Measurements from ENCODE around the gene ZNF783. TPM values are rescaled to one million over a fixed set of nuclear protein-coding genes. Genes with fewer than 3 reads are reported as not detected.

Gene ZNF783
- total and polyA plus RNA-seq, 9 of the 15 experiments (the other 6 are each of a cell fraction or from before 2014, with no cell fraction given): 0.66 to 11.2 (median 5.4) TPM

- TF ChIP-seq PHF8 (IDR thresholded peaks at IDR 0.05; ENCODE audit: borderline replicate concordance, low read length) (peak; percentile 58; the same call in 1 of the 2 replicates), MBD2 (IDR thresholded peaks at IDR 0.05; ENCODE audit: borderline replicate concordance, low read depth) (0 out of 2 replicates have a peak, but pooled peaks have one; percentile 17), ZNF695 (CRISPR knock-in tag; IDR thresholded peaks at IDR 0.05) (no peak), RBM34 (IDR thresholded peaks at IDR 0.05; ENCODE audit: borderline replicate concordance, insufficient read depth, low read length) (peak; percentile 91; the same call in 1 of the 2 replicates), ATF1 (CRISPR knock-in tag; IDR thresholded peaks at IDR 0.05) (no peak), ATF1 (tag; IDR thresholded peaks at IDR 0.05) (peak; percentile 76), CBX2 (IDR thresholded peaks at IDR 0.05; ENCODE audit: insufficient read depth, low read length, poor library complexity, severe bottlenecking) (no peak), ZHX1 (conservative IDR thresholded peaks at IDR 0.05; ENCODE audit: low read length) (no peak), RAD51 (IDR thresholded peaks at IDR 0.05; ENCODE audit: borderline replicate concordance, low read depth) (no peak), SNRNP70 (optimal IDR thresholded peaks at IDR 0.05; ENCODE audit: low read depth, low read length) (no peak), GMEB1 (CRISPR knock-in tag; IDR thresholded peaks at IDR 0.05) (no peak), ZNF696 (CRISPR knock-in tag; conservative IDR thresholded peaks at IDR 0.05) (no peak), BHLHE40 (IDR thresholded peaks at IDR 0.05; ENCODE audit: low read length) (peak; percentile 29; the same call in 1 of the 2 replicates), ZNF79 (CRISPR knock-in tag; IDR thresholded peaks at IDR 0.05; ENCODE audit: low read depth) (no peak), ESRRA (IDR thresholded peaks at IDR 0.05; ENCODE audit: borderline replicate concordance, low read depth) (no peak), RFX5 (IDR thresholded peaks at IDR 0.05; ENCODE audit: low read depth, low read length) (no peak), ZFPM2 (CRISPR knock-in tag; IDR thresholded peaks at IDR 0.05) (no peak), RERE (CRISPR knock-in tag; IDR thresholded peaks at IDR 0.05; ENCODE audit: borderline replicate concordance) (no peak), CREM (IDR thresholded peaks at IDR 0.05; ENCODE audit: low read depth) (peak; percentile 78)
These were observed 23.0 kb downstream of the ZNF783 start (continued) for GRCh38 chr7:149284850-149285585.
